Stimulated activated CD4-positive, alpha-beta T cell treated with anti-CD3 and anti-CD28 coated beads, TNF-alpha, amount 100 ng/mL, for 1 hour (primary cell): ENCODE data around the gene INCENP.
A peak's percentile ranks its signal among the peaks of the same experiment; 100 is the strongest.
"Not testable (repeated sequence)": the region's sequence is repeated elsewhere in the genome, so short reads cannot be mapped to it uniquely, and the experiment has no call there.

Experiments
- DNase-seq, 3 donors: peaks; one replicate each; pipeline ENCODE4 v3.0.0-alpha.2; 2020; ENCODE audit warnings: low read depth in 3 of 3, low spot score in 1 of 3

The INCENP gene

DNA sequence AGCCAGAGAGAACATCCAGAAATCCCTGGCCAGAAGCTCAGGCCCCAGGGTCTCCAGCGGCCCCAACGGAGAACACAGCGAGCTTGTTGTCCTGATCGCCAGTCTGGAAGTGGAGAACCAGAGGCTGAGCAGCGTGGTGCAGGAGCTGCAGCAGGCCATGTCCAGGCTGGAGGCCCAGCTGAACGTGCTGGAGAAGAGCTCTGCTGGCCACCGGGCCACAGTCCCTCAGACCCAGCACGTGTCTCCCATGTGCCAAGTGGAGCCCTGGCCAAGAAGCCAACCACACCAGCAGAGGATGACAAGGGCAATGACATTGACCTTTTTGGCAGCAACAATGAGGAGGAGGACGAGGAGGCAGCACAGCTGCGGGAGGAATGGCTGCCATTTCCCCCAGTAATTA lies 45.6 kb downstream of the INCENP start:
- DNase-seq: no peak

GRCh38 chr11:62169935-62170334 lies 46.1 kb downstream of the INCENP start:
- no peak for DNase-seq

DNA sequence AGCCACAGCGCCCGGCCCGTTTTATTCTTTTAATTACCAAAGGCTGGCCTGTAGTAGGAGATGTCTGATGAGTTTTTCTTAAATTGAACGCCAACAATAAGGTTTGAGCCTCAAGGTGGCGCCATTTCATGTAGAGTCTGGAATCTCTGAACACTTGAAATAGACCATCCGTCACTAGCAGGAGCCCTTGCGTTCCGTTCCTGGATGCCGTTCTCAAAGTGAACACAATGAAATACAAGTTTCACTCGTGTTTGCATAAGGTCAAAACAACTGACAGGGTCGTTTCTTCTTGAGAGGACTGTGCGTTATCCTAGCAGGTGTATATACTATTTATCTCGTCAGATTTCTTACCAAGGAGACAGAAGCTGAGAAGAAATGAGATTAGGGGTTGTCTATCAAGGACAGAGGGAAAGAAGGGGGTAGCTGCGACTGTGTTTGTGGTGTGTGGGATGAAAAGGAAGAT lies 47.5 kb downstream of the INCENP start:
- peak; percentile 20 to 41 (median 29) for DNase-seq

- no peak for DNase-seq
Observed at GRCh38 chr11:62172294-62172693, 48.5 kb downstream of the INCENP start.

DNA sequence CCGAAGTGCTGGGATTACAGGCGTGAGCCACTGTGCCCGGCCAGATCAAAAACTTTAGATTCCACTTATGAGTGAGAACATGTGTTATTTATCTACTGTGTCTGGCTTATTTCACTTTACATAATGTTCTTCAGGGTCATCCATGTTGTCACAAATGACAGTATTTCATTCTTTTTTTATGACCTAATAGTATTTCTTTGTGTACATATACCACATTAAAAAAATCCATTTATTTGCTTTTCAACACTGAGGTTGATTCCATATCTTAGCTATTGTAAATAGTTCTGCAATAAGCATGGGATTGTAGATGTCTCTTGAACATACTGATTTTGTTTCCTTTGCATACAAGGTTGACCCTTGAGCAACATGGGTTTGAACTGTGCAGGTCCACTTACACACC lies 53.0 kb downstream of the INCENP start:
- DNase-seq: no peak

- no peak for DNase-seq
Observed at GRCh38 chr11:62179995-62180394, 56.2 kb downstream of the INCENP start.

GRCh38 chr11:62181097-62181496 lies 57.3 kb downstream of the INCENP start:
- no peak for DNase-seq

GRCh38 chr11:62182147-62182891 lies 58.5 kb downstream of the INCENP start:
- no peak for DNase-seq

- DNase-seq: no peak
Observed at GRCh38 chr11:62186195-62186594, 62.4 kb downstream of the INCENP start.

- DNase-seq: no peak
Observed at GRCh38 chr11:62190011-62190410, 66.2 kb downstream of the INCENP start, which contains the start of gene SCGB1D1. Gene SCGB1D1 (plus strand): TSS chr11:62190216. CDS start chr11:62190285, 69 bp downstream.

DNA sequence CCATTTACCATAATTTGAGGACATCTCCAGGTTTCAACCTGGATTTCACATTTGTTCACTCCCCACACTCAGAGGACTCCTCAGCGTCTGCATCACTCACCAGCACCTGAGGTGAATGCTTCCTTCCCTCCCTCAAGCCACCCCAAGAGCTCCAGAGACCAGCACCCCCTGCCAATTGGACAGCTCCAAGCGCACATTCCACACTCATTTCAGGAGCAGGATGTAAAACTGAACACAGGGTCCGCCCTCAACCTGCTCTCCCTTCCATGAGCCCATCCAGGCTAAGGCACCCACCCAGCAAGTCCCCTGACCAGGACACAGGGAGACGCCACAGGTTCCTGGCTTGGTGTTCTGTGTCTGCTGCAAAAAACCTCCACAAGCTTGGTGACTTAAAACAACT lies 70.1 kb downstream of the INCENP start:
- DNase-seq: no peak

DNA sequence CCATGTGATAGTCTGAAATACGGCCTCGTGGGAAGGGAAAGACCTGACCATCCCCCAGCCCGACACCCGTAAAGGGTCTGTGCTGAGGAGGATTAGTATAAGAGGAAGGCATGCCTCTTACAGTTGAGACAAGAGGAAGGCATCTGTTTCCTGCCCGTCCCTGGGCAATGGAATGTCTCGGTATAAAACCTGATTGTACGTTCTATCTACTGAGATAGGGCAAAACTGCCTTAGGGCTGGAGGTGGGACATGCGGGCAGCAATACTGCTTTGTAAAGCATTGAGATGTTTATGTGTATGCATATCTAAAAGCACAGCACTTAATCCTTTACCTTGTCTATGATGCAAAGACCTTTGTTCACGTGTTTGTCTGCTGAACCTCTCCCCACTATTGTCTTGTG lies 71.2 kb downstream of the INCENP start:
- not testable (repeated sequence) for DNase-seq

GRCh38 chr11:62195945-62196344 lies 72.1 kb downstream of the INCENP start:
- DNase-seq: no peak

DNA sequence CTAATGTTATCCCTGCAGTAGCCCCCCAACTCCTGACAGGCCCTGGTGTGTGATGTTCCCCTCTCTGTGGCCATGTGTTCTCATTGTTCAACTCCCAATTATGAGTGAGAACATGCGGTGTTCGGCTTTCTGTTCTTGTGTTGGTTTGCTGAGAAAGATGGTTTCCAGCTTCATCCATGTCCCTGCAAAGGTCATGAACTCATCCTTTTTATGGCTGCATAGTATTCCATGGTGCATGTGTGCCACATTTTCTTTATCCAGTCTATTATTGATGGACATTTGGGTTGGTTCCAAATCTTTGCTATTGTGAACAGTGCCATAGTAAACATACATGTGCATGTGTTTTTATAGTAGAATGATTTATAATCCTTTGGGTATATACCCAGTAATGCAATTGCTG lies 73.6 kb downstream of the INCENP start:
- not testable (repeated sequence) for DNase-seq

DNA sequence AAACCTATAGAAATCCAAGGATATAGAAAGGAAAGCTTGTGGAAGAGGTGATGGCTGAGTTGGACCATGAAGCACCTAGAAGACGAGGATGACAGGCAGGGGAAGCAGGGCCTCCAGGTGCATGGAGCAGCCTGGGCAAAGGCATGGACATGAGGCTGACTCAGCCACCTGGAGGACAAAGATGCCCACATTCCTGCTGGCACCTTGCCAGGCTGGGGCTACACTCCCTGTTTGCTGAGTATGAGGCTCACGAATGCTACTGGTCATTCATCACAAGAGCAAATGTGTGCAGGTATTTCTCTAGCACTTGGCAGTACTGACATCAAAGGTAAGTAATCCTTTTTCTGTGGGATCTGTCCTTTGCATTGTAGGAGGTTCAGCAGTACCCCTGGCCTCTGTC lies 77.6 kb downstream of the INCENP start:
- no peak for DNase-seq
